Measurements from ENCODE around the gene ZSCAN2.

ZSCAN2 gene

GRCh38 chr15:84668221-84668982, 67.6 kb downstream of the ZSCAN2 start:
- no peak for DNase-seq

GRCh38 chr15:84669726-84670125, 68.9 kb downstream of the ZSCAN2 start:
- no peak for DNase-seq

- DNase-seq, result no peak
Measured at GRCh38 chr15:84671211-84671610, 70.4 kb downstream of the ZSCAN2 start.
